Islet of Langerhans (tissue), 1 donor: Measurements from ENCODE around the gene TRDMT1.

Experiments
- FAIRE-seq: peaks from one replicate; lab custom pipeline; 2011; peaks lifted over from hg19 to GRCh38; lab: Jason Lieb, UNC

The TRDMT1 gene

GRCh38 chr10:17171141-17171641 is 30.3 kb downstream of the TRDMT1 start:
- no peak for FAIRE-seq

GRCh38 chr10:17169803-17170202 is 31.7 kb downstream of the TRDMT1 start:
- no peak for FAIRE-seq

GRCh38 chr10:17166699-17167098 is 34.8 kb downstream of the TRDMT1 start:
- FAIRE-seq: no peak

- no peak for FAIRE-seq
Observed at GRCh38 chr10:17162828-17163227, 38.6 kb downstream of the TRDMT1 start.

- no peak for FAIRE-seq
Observed at GRCh38 chr10:17161775-17162174, 39.7 kb downstream of the TRDMT1 start.

- no peak for FAIRE-seq
Observed at GRCh38 chr10:17157024-17157423, 44.4 kb downstream of the TRDMT1 start.

DNA sequence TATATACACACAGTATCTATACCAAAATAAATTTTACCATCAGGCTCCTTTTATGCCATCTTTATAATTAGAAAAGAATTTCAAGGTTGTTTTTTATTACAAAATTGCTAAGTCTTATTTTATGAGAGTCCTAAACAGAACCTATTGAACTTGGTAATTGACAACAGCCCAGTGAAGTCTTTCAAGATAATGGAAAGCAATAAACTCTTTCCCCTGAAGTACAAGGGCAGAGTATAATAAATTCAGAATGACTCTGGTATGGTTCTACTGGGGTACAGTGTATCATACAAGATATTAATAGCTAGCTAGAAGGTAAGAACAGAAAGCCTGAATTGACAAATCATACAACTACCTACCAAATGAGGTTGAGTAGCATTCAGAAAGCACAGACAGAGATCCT is 45.6 kb downstream of the TRDMT1 start:
- FAIRE-seq: no peak

- FAIRE-seq: peak; percentile 55
Observed at GRCh38 chr10:17154116-17154515, 47.4 kb downstream of the TRDMT1 start.

GRCh38 chr10:17153321-17153720 is 48.2 kb downstream of the TRDMT1 start:
- no peak for FAIRE-seq

DNA sequence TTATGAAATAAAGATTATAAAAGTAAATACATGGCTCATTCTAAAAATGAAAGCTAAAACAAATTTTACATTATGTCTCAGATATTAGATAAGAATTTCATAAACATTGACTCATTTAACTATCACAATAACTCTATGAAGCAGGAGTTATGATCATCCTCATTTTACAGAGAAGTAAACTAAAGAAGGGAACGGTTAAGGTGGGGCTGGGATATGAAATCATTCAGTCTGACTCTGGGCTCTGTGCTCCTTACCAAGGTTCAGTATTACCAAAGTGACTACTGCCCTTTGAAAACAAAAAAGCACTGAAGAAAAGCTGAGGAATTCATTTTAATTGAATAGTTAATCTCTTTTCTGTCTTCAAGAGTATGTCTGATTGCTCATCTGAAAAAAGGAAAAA is 49.8 kb downstream of the TRDMT1 start:
- no peak for FAIRE-seq

GRCh38 chr10:17147884-17148489 is 53.5 kb downstream of the TRDMT1 start:
- FAIRE-seq: no peak

DNA sequence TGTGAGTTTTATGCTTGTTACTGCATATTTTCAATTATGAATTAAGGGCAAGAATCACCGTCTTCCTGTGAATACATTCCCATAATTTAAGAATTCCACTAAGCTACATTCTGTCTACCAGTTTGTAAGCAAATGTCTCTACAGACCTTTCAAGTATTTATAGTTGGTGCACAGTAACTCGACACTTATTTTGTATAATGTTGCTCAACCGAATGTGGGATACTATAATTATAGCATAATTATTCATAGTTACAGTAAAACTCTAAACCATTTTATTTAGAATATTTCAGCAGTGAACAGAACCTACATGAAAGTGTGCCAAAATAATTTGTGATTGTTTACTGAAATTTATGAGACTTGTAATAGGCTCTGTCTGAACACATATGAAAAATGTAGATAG is 54.6 kb downstream of the TRDMT1 start:
- FAIRE-seq: peak; percentile 21

- FAIRE-seq: no peak
Observed at GRCh38 chr10:17145239-17145638, 56.2 kb downstream of the TRDMT1 start.

DNA sequence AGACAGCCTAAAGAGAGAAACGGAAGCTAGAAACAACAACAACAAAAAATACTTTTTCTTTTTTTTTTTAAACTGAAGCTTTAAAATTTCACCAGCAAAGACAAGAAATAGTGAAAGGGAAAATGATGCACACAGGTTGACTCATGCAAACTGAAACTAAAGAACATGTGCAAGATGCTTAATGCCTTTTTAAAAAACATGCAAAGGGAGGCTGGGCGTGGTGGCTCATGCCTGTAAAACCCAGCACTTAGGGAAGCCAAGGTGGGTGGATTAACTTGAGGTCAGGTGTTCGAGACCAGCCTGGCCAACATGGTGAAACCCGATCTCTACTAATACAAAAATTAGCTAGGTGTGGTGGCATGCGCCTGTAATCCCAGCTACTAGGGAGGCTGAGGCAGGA is 56.7 kb downstream of the TRDMT1 start:
- no peak for FAIRE-seq

GRCh38 chr10:17144032-17144431 is 57.4 kb downstream of the TRDMT1 start:
- peak; percentile 92 for FAIRE-seq

GRCh38 chr10:17143055-17143690 is 58.3 kb downstream of the TRDMT1 start:
- FAIRE-seq: no peak

- no peak for FAIRE-seq
Observed at GRCh38 chr10:17141504-17142229, 59.8 kb downstream of the TRDMT1 start.

- no peak for FAIRE-seq
Observed at GRCh38 chr10:17140386-17140761, 61.1 kb downstream of the TRDMT1 start.

DNA sequence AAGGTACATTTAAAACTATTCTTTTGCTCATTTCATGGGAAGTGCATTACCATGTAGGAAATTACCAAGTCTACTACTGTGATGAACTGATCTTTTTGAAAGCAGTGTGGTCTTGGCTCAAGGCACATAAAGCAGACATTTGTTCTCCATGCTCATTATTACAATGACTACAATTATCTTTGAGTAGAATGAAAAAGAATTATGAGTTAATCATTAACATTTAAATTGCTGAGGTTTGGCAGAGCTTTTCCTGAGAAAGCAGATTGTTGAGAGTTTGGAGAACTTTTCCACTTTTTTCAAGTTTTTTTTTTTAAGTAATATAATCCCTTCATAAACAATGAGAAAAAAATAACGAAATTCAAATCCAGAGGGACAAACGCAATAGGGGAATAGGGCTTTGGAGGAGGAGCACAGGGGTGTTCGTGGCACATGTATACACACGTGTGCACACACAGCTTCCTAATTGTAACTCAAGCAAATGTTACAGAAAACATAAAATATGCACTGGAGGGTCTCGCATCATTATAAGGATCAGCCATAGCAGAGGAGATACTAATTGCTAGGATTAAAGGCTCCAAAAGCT is 62.9 kb downstream of the TRDMT1 start:
- no peak for FAIRE-seq

DNA sequence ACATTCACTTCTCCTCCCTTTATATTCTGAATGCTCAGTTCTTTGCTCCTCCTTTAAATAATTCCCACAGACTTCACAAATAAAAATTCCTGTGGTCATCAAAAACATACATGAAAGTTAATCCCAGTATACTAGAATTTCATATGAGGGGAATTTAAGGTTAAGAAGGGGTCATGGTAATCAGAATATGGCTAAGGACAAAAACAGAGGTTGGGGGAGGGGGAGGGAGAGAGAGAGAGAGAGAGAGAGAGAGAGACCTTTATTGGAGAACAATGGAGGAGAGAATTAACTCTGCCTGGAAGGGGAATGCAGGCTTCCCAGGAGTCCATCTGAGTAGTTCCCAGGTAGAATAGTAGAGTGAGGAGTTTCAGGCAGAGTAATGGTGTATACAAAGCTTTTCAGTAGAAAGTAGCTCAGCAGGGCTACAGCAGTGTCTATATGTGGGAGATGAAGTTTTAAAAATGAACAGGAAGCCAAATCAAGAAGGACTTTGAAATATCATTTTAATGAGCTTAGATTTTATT is 66.7 kb downstream of the TRDMT1 start:
- no peak for FAIRE-seq

- FAIRE-seq: no peak
Observed at GRCh38 chr10:17134282-17134681, 67.2 kb downstream of the TRDMT1 start.

- FAIRE-seq: no peak
Observed at GRCh38 chr10:17129741-17130140, 71.7 kb downstream of the TRDMT1 start, which contains the start of gene CUBN. CUBN (minus strand) TSS chr10:17129811; CDS start chr10:17129765, 46 bp downstream.

- FAIRE-seq: no peak
Observed at GRCh38 chr10:17128261-17128660, 73.2 kb downstream of the TRDMT1 start.
